Upper lobe of right lung (tissue), 1 donor: Measurements from ENCODE around the gene NDRG2. TPM values are rescaled to one million over a fixed set of nuclear protein-coding genes. Genes with fewer than 3 reads are reported as not detected.

ENCODE experiments used
- ATAC-seq: fragments of 200-7000 bp; cut with Tn5 transposase; one replicate; pipeline ENCODE4 v1.9.1; 2020; ENCODE audit warnings: mild to moderate bottlenecking, moderate library complexity
- DNase-seq: peaks from one replicate; pipeline ENCODE4 v3.0.0-alpha.2; 2020
- H3K27ac ChIP-seq: fragments of 200-600 bp; one replicate; pipeline ENCODE4 v1.8.0; 2022
- H3K27me3 ChIP-seq: fragments of 200-600 bp; one replicate; pipeline ENCODE4 v1.8.0; 2022; ENCODE audit warnings: mild to moderate bottlenecking
- H3K36me3 ChIP-seq: fragments of 200-600 bp; one replicate; pipeline ENCODE4 v1.8.0; 2022
- H3K4me1 ChIP-seq: fragments of 200-600 bp; one replicate; pipeline ENCODE4 v1.8.0; 2022
- H3K4me3 ChIP-seq: fragments of 200-600 bp; one replicate; pipeline ENCODE4 v1.8.0; 2022; ENCODE audit warnings: mild to moderate bottlenecking
- H3K9me3 ChIP-seq: fragments of 200-600 bp; one replicate; pipeline ENCODE4 v1.8.0; 2022
- CTCF ChIP-seq: fragments of 200-600 bp; IDR thresholded peaks from one replicate; pipeline ENCODE4 v1.8.0; 2022; ENCODE audit warnings: antibody characterized with exemption
- intact Hi-C: fragments of 100-400 bp; cut with DNase I; formaldehyde crosslinking; loops from one replicate; pipeline ENCODE4 v1.11.0; 2022
- total RNA-seq: library from RNA; stranded (reverse); fragmentation: NEBNext Ultra II Directional; extraction: Animal tissue kit (Norgen Biotek cat#: 25700); gene quantifications from one replicate; pipeline ENCODE4 v1.2.1, GENCODE V29; 2021
- donor health status: DM: no; HTN: yes; CAD: no; lungs with severe emphysema.

NDRG2 gene
- total RNA-seq, 1 donor from 2014 or later = 127 TPM

- no peak overlapping the region for H3K4me3 ChIP-seq
- H3K9me3 ChIP-seq = no peaks in the 10 kb centered on the region
- H3K36me3 ChIP-seq = no peaks in the 10 kb centered on the region
- no peaks in the 10 kb centered on the region for H3K27me3 ChIP-seq
- peaks cover under 1% of the 10 kb centered on the region for H3K4me1 ChIP-seq
- H3K27ac ChIP-seq = no peak overlapping the region
- ATAC-seq = no peak
- TF ChIP-seq CTCF = no peak
- no peak for DNase-seq
- intact Hi-C loops = no loop called here
Measured at GRCh38 chr14:21063479-21063878, 38.6 kb upstream of the NDRG2 start.

- H3K27ac ChIP-seq = no peak overlapping the region
- H3K27me3 ChIP-seq = no peaks in the 10 kb centered on the region
- ATAC-seq (no peak), DNase-seq (no peak)
- intact Hi-C loops = no loop called here
- H3K36me3 ChIP-seq = no peaks in the 10 kb centered on the region
- H3K4me1 ChIP-seq = no peaks in the 10 kb centered on the region
- H3K4me3 ChIP-seq = no peak overlapping the region
- no peaks in the 10 kb centered on the region for H3K9me3 ChIP-seq
- no peak for TF ChIP-seq CTCF
Measured at GRCh38 chr14:21061347-21061668, 36.4 kb upstream of the NDRG2 start.

- H3K27ac ChIP-seq = no peak overlapping the region
- H3K9me3 ChIP-seq = no peaks in the 10 kb centered on the region
- H3K36me3 ChIP-seq = no peaks in the 10 kb centered on the region
- H3K4me1 ChIP-seq = no peaks in the 10 kb centered on the region
- no peaks in the 10 kb centered on the region for H3K27me3 ChIP-seq
- intact Hi-C loops = no loop called here
- DNase-seq (no peak), ATAC-seq (no peak)
- no peak for TF ChIP-seq CTCF
- no peak overlapping the region for H3K4me3 ChIP-seq
Measured at GRCh38 chr14:21060614-21061346, 35.9 kb upstream of the NDRG2 start.

- H3K27ac ChIP-seq = no peak overlapping the region
- H3K4me3 ChIP-seq = no peak overlapping the region
- no peaks in the 10 kb centered on the region for H3K36me3 ChIP-seq
- ATAC-seq (no peak), DNase-seq (no peak)
- intact Hi-C loops = no loop called here
- no peak for TF ChIP-seq CTCF
- no peaks in the 10 kb centered on the region for H3K4me1 ChIP-seq
- no peaks in the 10 kb centered on the region for H3K9me3 ChIP-seq
- no peaks in the 10 kb centered on the region for H3K27me3 ChIP-seq
Measured at GRCh38 chr14:21059842-21060613, 35.2 kb upstream of the NDRG2 start.

- no peak for DNase-seq
- Histone ChIP-seq H3K27me3 (no peaks in the 10 kb centered on the region), H3K4me3 (no peak overlapping the region), H3K9me3 (no peaks in the 10 kb centered on the region), H3K4me1 (no peaks in the 10 kb centered on the region), H3K36me3 (no peaks in the 10 kb centered on the region), H3K27ac (no peak overlapping the region)
- TF ChIP-seq CTCF = no peak
- intact Hi-C loops = no loop called here
- ATAC-seq = no peak
Measured at GRCh38 chr14:21058903-21059302, 34.0 kb upstream of the NDRG2 start.
